CD4-positive, alpha-beta T cell (primary cell): ENCODE results near the gene OSCP1. TPM values are rescaled to one million over a fixed set of nuclear protein-coding genes. Genes with fewer than 3 reads are reported as not detected.

Experiments used
- ATAC-seq: fragments of 200-7000 bp; cut with Tn5 transposase; one replicate; pipeline ENCODE4 v1.10.0; 2022; ENCODE audit warnings: mild to moderate bottlenecking; ENCODE audit not compliant: poor library complexity
- CTCF ChIA-PET: fragments of 350-600 bp; sonication (Branson Sonifier 250); formaldehyde crosslinking; loops from one replicate; lab custom pipeline; 2021; ENCODE audit warnings: antibody characterized with exemption, inconsistent platforms; lab: Charles Lee
- POLR2A ChIA-PET: fragments of 350-600 bp; sonication (Branson Sonifier 250); formaldehyde crosslinking; loops from one replicate; lab custom pipeline; 2021; ENCODE audit warnings: antibody characterized with exemption, inconsistent platforms; lab: Charles Lee
- DNase-seq, 14 experiments: peaks; one replicate each; pipeline ENCODE4 v3.0.0-alpha.2; 2013 to 2020; ENCODE audit warnings: mixed read lengths in 2 of 14
- H3K27ac ChIP-seq, 2 donors: one replicate each; pipeline versions ENCODE4 v1.5.1 to v1.7.0; 2013; ENCODE audit warnings: low read length in 2 of 2, low read depth in 1 of 2, mild to moderate bottlenecking in 1 of 2
- H3K27me3 ChIP-seq, 2 experiments: 1 replicate in 1 of 2; 2 replicates in 1 of 2; pipeline versions ENCODE4 v1.6.1 to v1.7.0; 2013; ENCODE audit warnings: low read length in 2 of 2, control low read depth in 1 of 2, mild to moderate bottlenecking in 1 of 2, moderate library complexity in 1 of 2; ENCODE audit not compliant: insufficient read depth in 2 of 2, control insufficient read depth in 1 of 2
- H3K36me3 ChIP-seq: one replicate; pipeline ENCODE4 v1.6.1; 2013; ENCODE audit warnings: low read length, control low read depth; ENCODE audit not compliant: insufficient read depth
- H3K4me1 ChIP-seq: one replicate; pipeline ENCODE4 v1.6.1; 2013; ENCODE audit warnings: low read length, control low read depth; ENCODE audit not compliant: insufficient read depth
- H3K4me3 ChIP-seq: one replicate; pipeline ENCODE4 v1.5.1; 2013; ENCODE audit warnings: mild to moderate bottlenecking, low read length, moderate library complexity
- H3K9me3 ChIP-seq, 2 experiments: 1 replicate in 1 of 2; 2 replicates in 1 of 2; pipeline versions ENCODE4 v1.6.1 to v1.7.0; 2013; ENCODE audit warnings: low read length in 2 of 2, mild to moderate bottlenecking in 2 of 2, control low read depth in 1 of 2, moderate library complexity in 1 of 2; ENCODE audit not compliant: control insufficient read depth in 1 of 2, insufficient read depth in 1 of 2
- H3K27ac Mint-ChIP-seq: one replicate; pipeline ENCODE4 v1.8.0; 2020; ENCODE audit warnings: mixed read lengths
- H3K27me3 Mint-ChIP-seq: one replicate; pipeline ENCODE4 v1.8.0; 2021; ENCODE audit warnings: mixed read lengths
- H3K36me3 Mint-ChIP-seq: one replicate; pipeline ENCODE4 v1.8.0; 2021; ENCODE audit warnings: low read depth, mixed read lengths
- H3K4me1 Mint-ChIP-seq: one replicate; pipeline ENCODE4 v1.8.0; 2021; ENCODE audit warnings: low read depth, mixed read lengths
- H3K4me3 Mint-ChIP-seq: one replicate; pipeline ENCODE4 v1.8.0; 2020; ENCODE audit warnings: mild to moderate bottlenecking, mixed read lengths
- H3K9me3 Mint-ChIP-seq: one replicate; pipeline ENCODE4 v1.8.0; 2020; ENCODE audit warnings: mixed read lengths
- intact Hi-C, 2 experiments: fragments of 100-400 bp; cut with DNase I in 1 of 2; cut with micrococcal nuclease in 1 of 2; formaldehyde crosslinking; loops; one replicate each; pipeline versions ENCODE4 v1.15.1 to v1.9.0; 2023 to 2025; cut with DNase I, micrococcal nuclease
- total RNA-seq, 174 experiments: library from RNA in 2 of 174; stranded (reverse) in 2 of 174; gene quantifications; one replicate each; pipeline ENCODE4 v1.2.3 and lab custom pipeline; 2021 to 2026
- TF ChIP-seq, protein P1 (sequence below): fragments of 200-600 bp; IDR thresholded peaks from one replicate; pipeline ENCODE4 v1.8.0; 2022; ENCODE audit warnings: antibody characterized with exemption, mild to moderate bottlenecking

The OSCP1 gene
- total RNA-seq, 2 experiments from 2014 or later, result 0.82 to 2.4 TPM

- no peaks in the 10 kb centered on the region for H3K36me3 Mint-ChIP-seq
- TF ChIP-seq, protein P1, sequence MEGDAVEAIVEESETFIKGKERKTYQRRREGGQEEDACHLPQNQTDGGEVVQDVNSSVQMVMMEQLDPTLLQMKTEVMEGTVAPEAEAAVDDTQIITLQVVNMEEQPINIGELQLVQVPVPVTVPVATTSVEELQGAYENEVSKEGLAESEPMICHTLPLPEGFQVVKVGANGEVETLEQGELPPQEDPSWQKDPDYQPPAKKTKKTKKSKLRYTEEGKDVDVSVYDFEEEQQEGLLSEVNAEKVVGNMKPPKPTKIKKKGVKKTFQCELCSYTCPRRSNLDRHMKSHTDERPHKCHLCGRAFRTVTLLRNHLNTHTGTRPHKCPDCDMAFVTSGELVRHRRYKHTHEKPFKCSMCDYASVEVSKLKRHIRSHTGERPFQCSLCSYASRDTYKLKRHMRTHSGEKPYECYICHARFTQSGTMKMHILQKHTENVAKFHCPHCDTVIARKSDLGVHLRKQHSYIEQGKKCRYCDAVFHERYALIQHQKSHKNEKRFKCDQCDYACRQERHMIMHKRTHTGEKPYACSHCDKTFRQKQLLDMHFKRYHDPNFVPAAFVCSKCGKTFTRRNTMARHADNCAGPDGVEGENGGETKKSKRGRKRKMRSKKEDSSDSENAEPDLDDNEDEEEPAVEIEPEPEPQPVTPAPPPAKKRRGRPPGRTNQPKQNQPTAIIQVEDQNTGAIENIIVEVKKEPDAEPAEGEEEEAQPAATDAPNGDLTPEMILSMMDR, result no peak
- H3K9me3 Mint-ChIP-seq, result no peaks in the 10 kb centered on the region
- H3K27ac ChIP-seq, result no peak overlapping the region
- H3K27me3 Mint-ChIP-seq, result no peaks in the 10 kb centered on the region
- POLR2A ChIA-PET, result no interaction called here
- H3K4me3 ChIP-seq, result no peak overlapping the region
- no peaks in the 10 kb centered on the region for H3K36me3 ChIP-seq
- H3K4me3 Mint-ChIP-seq, result no peak overlapping the region
- no peaks in the 10 kb centered on the region for H3K27me3 ChIP-seq
- CTCF ChIA-PET, result no interaction called here
- no peak for ATAC-seq
- DNase-seq, result no peak
- H3K27ac Mint-ChIP-seq, result no peak overlapping the region
- H3K4me1 ChIP-seq, result no peaks in the 10 kb centered on the region
- no peaks in the 10 kb centered on the region for H3K9me3 ChIP-seq
- H3K4me1 Mint-ChIP-seq, result peaks cover 3% of the 10 kb centered on the region
- intact Hi-C loops, result no loop called here
Measured at GRCh38 chr1:36476945-36477344, 26.7 kb upstream of the OSCP1 start.

DNA sequence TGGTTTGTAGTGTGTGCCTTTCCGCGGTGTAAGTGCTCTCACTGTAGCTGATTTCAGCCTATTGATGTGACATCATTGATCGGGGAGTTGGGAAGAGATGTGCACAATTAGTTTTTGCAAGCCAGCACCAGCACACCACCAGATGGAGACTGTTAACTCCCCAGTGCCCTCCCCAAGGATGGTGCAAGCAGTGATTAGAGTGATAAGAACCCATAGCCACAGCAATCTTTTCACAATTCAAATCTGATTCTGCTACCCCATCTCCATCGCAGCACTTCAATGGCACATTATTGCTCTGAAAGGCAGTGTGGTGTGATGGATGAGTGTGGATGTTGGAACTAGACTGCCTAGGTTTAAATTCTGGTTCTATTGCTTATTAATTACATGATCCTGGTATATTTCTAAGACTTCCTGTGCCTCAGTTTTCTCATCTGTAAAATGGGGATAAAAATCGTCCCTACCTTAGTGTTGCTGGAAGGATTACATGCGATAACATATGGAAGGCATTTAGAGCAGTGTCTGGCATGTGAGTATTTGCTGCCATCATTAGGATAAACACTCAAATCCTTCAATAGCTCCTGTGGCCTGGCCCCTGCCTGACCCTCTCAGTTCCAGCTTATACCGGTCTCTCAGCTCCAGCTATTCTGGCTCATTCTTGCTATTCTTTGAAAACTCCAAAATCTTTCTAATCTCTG, 25.8 kb upstream of the OSCP1 start:
- no peaks in the 10 kb centered on the region for H3K36me3 ChIP-seq
- Mint-ChIP-seq H3K9me3 (no peaks in the 10 kb centered on the region), H3K27me3 (no peaks in the 10 kb centered on the region), H3K4me3 (no peak overlapping the region), H3K36me3 (no peaks in the 10 kb centered on the region), H3K27ac (no peak overlapping the region), H3K4me1 (no peaks in the 10 kb centered on the region)
- H3K27ac ChIP-seq, result no peak overlapping the region
- intact Hi-C loops, result no loop called here
- POLR2A ChIA-PET, result no interaction called here
- TF ChIP-seq, protein P1, result no peak
- ATAC-seq (no peak), DNase-seq (no peak)
- CTCF ChIA-PET, result no interaction called here
- no peak overlapping the region for H3K4me3 ChIP-seq
- H3K9me3 ChIP-seq, result no peaks in the 10 kb centered on the region
- H3K4me1 ChIP-seq, result no peaks in the 10 kb centered on the region
- H3K27me3 ChIP-seq, result no peaks in the 10 kb centered on the region

DNA sequence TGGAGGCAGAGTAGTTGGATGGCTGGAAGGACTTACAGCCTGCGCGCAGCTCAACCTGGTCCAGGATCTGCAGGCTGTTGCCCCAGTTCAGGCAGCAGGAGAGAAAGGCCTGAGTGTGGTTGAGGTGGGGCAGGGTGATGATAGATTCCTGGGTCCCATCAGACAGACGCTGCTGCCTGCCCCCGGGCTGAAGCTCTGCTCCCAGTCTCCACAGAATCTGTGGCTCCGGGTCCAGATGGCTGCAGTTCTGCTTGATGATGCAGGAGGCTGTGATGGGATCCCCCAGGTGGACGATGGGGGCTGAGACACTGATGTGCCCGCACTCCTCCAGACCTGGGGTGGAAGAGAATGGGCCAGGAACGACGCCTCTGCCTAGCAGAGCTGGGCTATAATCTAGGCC, 25.1 kb upstream of the OSCP1 start:
- POLR2A ChIA-PET, result no interaction called here

More for the DNA sequence above, 25.1 kb upstream of the OSCP1 start:
- Histone ChIP-seq H3K27ac (no peak overlapping the region), H3K36me3 (no peaks in the 10 kb centered on the region), H3K4me3 (no peak overlapping the region), H3K9me3 (no peaks in the 10 kb centered on the region), H3K4me1 (no peaks in the 10 kb centered on the region), H3K27me3 (no peaks in the 10 kb centered on the region)
- DNase-seq (no peak), ATAC-seq (no peak)
- Mint-ChIP-seq H3K9me3 (no peaks in the 10 kb centered on the region), H3K4me3 (no peak overlapping the region), H3K36me3 (no peaks in the 10 kb centered on the region), H3K27me3 (no peaks in the 10 kb centered on the region), H3K27ac (no peak overlapping the region), H3K4me1 (no peaks in the 10 kb centered on the region)
- intact Hi-C loops, result no loop called here
- TF ChIP-seq, protein P1, result no peak
- CTCF ChIA-PET, result no interaction called here
